Tongue (tissue), 2 donors: ENCODE measurements around the gene TNS3. TPM values are rescaled to one million over a fixed set of nuclear protein-coding genes. Genes with fewer than 3 reads are reported as not detected.

Experiments
- DNase-seq: peaks from one replicate; pipeline ENCODE4 v3.0.0-alpha.2; 2015
- total RNA-seq: library from RNA; depleted of rRNA; stranded (reverse); fragments of >200 nt; gene quantifications from one replicate; pipeline ENCODE4 v1.2.3, GENCODE V29; 2014

TNS3 gene
- total RNA-seq, 1 donor from 2014 or later, result 39.7 TPM

- DNase-seq, result peak; percentile 43
Observed at GRCh38 chr7:47485640-47486435, 96.1 kb downstream of the TNS3 start.

- peak; percentile 62 for DNase-seq
Observed at GRCh38 chr7:47484923-47485639, 96.8 kb downstream of the TNS3 start.

GRCh38 chr7:47484457-47484856, 97.5 kb downstream of the TNS3 start:
- no peak for DNase-seq

DNA sequence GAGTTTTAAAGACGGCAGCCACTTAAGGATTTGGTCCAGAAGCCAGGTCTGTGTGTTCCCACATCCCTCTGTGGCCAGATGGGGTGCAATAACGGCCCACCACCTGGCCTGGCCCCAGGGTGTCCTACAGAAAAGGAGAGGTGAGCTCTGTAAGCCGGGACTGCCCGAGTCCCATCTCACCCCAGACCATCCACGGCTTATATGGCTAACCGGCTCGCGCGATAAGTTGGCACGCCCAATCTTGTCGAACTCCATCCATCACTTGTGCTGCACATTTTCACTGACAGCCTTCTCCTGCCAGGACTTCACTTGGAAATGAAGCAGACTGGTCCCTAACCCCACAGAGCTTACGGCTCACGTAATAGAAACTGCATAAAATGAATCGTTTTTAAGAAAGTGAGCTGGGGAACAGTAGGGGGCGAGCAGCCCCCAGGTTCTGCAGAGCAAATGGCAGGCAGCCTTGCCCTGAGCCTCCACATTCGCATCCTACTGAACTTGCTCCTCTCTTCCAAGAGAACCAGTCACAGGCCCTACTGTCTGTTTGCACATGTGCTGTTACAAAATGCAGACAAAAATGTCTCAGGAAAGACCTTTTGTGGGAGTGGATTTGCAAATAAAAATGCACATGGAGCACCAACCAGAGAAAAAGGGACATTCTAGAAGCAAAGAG, 98.2 kb downstream of the TNS3 start:
- DNase-seq, result peak; percentile 66

GRCh38 chr7:47482013-47482875, 99.7 kb downstream of the TNS3 start:
- peak; percentile 63 for DNase-seq

DNA sequence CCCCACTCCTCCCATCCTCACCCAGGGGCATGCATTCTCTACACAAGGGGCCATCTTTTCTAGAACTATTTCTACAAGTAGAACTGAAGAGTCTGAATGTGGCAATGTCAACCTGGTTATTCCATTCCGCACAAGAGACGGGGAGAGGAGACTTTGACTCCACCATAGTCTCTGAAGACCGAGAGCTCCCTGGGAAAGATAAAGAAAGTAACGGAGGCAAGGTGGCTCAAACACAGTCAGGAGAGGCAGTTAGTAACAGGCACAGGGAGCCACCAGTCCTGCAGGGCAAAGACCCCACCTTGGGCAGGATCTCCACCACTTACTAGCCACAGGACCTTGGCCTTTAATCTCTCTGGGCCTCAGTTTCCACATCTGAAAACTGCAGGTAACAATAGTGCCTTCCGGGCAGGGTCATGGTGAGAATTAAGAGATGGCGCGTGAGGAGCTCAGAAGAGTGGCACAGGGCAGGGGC, 100.3 kb downstream of the TNS3 start:
- no peak for DNase-seq

GRCh38 chr7:47480576-47481538, 101.1 kb downstream of the TNS3 start:
- no peak for DNase-seq

DNA sequence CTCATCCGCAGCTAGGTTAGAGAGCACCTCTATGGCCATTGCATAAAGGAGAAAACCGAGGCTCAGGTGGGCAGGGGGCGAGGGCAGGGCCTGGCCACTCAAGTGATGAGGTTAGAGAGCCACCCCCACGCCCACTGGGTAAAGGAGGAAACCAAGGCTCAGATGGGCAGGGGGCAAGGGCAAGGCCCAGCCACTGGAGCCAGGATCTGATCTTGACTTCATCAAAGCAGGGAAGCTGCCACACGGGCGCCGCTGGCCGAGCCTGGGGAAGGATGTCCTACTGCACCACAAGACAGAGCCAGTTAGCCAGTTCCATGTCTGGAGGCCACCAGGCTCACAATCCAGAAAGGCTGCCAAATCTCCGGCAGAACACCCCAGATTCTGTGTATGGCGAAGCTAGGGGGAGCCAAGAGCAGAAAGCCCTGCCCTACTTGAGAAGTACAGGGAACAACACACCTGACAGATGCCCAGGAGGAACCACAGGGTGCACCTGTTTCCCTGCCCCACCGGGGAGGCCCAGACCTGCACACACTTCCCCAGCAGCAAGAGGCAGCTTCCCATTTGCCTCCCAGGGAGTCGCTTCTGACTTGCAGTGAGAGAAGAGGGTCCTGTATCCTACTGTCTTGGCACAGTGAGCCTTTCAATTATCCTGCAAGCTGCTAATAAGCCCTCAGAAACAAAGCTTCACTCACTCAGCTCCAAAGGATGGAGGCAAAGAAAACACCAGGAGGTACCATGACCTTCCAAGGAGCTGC, 101.9 kb downstream of the TNS3 start:
- no peak for DNase-seq

GRCh38 chr7:47478926-47479711, 102.8 kb downstream of the TNS3 start:
- DNase-seq, result no peak

GRCh38 chr7:47478017-47478344, 103.9 kb downstream of the TNS3 start:
- no peak for DNase-seq

- DNase-seq, result no peak
Observed at GRCh38 chr7:47477191-47478016, 104.5 kb downstream of the TNS3 start.

GRCh38 chr7:47475880-47476227, 106.1 kb downstream of the TNS3 start:
- DNase-seq, result no peak

DNA sequence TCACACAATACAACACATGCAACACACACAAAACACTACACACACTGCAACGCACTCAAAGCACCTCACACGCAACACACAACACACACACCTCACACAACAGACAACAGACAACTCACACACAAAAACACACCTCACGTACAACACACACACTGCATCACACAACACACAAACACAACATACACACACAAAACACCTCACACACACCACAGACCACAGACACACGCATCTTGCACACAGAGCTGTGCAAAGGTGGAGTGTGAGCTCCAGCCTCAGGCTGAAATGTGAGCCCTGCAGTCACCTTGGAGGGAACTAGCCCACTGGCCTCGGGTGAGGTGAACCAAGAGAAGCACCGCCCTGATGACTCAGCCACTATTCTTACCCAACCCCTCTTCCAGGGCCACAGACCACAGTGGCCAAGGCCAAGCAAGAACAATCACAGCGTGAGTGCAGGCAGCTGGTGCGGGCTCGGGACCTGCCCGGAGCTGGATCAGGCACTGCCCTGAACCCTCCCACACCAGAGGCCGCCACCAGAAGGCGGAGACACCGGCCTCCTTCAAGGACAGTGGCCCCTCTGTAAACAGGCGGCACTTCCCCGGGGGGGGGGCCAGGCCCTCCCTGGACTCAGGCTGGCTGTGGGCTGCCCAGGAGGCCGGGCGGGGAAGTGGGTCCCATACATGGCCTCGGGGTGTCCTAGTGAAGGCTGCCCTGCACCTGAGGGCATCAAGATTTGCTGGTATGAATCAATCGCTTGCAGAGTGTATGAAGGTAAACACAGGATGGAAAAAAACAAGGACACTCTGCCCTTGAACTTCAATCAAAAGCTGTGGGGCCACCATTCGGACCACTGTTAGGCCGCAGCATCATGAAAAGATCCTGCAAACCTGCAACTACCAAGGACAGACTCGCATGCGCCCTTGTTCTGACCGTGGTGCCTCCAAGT, 106.7 kb downstream of the TNS3 start:
- peak; percentile 66 for DNase-seq

DNA sequence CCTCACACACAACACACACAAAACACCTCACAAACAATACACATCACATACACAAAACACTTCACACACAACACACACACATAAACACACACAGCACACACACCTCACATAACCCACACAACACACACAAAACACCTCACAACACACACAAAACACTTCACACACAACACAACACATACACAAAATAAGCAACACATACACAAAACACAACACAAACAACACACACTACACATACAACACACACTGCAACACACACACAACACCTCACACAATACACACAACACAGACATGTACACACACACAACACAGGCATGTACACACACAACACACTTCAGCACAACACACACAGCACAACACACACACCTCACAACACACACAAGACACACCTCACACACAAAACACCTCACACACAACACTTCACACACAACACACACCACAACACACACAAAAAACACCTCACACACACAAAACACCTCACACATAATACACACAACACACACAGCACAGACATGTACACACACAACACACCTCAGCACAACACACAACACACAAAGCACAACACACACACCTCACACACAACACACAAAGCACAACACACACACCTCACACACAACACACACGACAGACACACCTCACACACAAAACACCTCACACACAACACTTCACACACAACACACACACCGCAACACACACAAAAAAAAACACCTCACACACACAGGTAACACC, 107.5 kb downstream of the TNS3 start:
- no peak for DNase-seq

DNA sequence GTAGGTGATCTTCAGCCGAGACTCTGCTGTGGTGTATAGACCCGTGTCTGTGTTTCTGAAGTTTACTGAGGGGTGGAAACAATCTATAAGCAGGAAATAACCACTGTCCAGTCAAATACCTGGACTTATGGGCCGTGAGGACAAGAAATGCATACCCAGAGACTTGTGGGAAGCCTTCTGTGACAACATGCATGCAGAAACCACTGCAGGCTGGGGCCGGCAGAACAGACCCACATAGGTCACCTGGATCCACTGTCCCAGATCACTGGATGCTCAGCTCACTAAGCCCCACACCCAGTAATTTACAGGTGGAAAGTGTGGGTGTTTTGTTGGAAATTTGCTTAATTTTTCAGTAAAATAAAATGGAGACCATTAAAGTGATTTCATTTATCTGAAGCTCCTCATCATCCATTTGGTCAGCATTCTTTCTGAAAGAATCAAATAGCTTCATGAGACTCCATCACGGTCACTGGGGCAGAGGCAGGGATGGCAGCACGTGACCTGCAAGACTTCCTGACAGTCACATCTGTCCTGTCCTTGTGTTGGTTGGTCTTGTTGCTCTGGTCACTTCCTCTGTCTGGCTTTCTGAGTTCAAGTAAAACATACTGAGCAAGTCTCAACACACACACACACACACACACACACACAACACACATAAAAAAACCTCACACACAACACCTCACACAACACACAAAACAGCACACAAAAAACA, 108.3 kb downstream of the TNS3 start:
- DNase-seq, result no peak
